ENCODE data around the gene PCAT6. TPM values are rescaled to one million over a fixed set of nuclear protein-coding genes. Genes with fewer than 3 reads are reported as not detected.

The PCAT6 gene
- total RNA-seq, 1 experiment from 2014 or later, result 0.26 TPM

DNA sequence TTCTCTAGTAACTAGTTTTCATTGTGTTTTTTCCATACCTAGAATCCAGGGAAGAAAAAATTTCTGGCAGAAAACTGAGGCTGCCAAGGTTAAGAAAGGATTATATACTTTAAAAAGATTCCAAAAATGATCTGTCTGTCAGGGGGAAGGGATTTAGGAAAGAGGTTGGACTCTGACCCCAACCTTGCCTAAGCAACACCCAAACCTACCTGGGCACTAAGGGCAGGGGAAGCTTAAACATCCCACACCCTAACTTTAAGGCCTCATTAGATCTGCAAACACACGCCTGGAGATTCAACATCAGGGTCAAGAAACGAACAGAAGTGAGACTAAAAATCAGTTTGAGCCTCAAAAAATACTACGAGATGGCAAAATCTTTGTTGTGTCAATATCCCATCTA is 22.0 kb upstream of the PCAT6 start:
- Histone ChIP-seq H3K9me3 (ENCODE audit: low read length) (no peaks in the 10 kb centered on the region), H3K4me3 (ENCODE audit: low read length) (no peak overlapping the region), H3K27ac (ENCODE audit: low read length) (no peak overlapping the region), H3K4me1 (ENCODE audit: insufficient read depth, low read length) (no peaks in the 10 kb centered on the region), H2AFZ (ENCODE audit: low read length) (no peak overlapping the region), H3K79me2 (ENCODE audit: low read length) (peaks cover 85% of the 10 kb centered on the region), H3K9ac (ENCODE audit: low read length) (no peak overlapping the region), H3K9me2 (replicated peaks; ENCODE audit: low read length) (no peaks in the 10 kb centered on the region), H3F3A (ENCODE audit: low read length, unreplicated experiment) (no peaks in the 10 kb centered on the region), H3K27me3 (ENCODE audit: low read length) (no peaks in the 10 kb centered on the region), H3K36me3 (ENCODE audit: low read depth, low read length) (no peaks in the 10 kb centered on the region), H4K20me1 (ENCODE audit: low read length) (peaks cover 11% of the 10 kb centered on the region; the same call in 1 of the 2 replicates), H3K4me2 (ENCODE audit: low read length) (no peak overlapping the region)
- TF ChIP-seq CTCF (conservative IDR thresholded peaks at IDR 0.05; ENCODE audit: low read depth, low read length) (no peak), EZH2 (IDR thresholded peaks at IDR 0.05; ENCODE audit: low read length, unreplicated experiment) (no peak), EZH2phosphoT487 (IDR thresholded peaks at IDR 0.05; ENCODE audit: borderline replicate concordance, low read length) (no peak)
- BruUV-seq (replicated peaks), result no TSS peak
- ATAC-seq (no peak), DNase-seq (no peak)
- intact Hi-C loops (cut with micrococcal nuclease), result no loop called here
- ChIA-PET CTCF (no interaction called here), POLR2A (ENCODE audit: unreplicated experiment) (no interaction called here)

DNA sequence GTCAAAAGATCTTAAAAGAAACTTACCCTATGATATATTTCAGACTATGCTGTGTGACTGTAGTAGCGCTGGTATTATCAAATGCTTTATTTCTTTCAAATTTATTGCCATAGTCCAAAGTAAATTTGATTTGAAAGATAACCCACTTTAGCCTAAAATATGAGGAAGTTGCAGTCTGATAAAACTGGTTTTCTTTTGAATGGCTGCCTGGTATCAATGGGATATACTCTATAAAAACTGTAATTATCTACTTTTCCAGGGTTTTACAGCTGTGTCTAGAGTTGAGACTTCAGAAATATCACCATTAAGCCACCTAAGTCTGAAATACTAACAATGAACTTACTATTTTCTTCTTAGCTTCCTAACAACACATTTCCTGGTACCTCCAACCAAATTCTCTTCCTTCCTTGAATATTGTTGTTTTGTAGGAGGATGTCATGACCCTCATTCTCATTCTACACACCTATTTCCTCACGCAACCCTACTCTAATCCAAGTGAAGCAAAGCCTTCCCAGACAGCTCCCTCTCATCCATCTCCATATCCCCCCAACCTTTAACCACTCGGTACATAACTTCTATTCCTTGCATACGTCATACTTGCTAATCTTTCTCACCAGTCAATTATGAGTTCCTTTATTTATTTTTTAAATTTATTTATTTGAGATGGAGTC is 19.5 kb upstream of the PCAT6 start:
- no peak for TF ChIP-seq EZH2 (IDR thresholded peaks at IDR 0.05; ENCODE audit: low read length, unreplicated experiment)
- no peak for TF ChIP-seq EZH2phosphoT487 (IDR thresholded peaks at IDR 0.05; ENCODE audit: borderline replicate concordance, low read length)
- TF ChIP-seq CTCF (conservative IDR thresholded peaks at IDR 0.05; ENCODE audit: low read depth, low read length), result no peak
- ATAC-seq, result no peak

GRCh38 chr1:202794051-202794740 is 16.6 kb upstream of the PCAT6 start:
- POLR2A ChIA-PET (ENCODE audit: unreplicated experiment), result no interaction called here

More for the DNA sequence above, 19.5 kb upstream of the PCAT6 start:
- Histone ChIP-seq H3K4me3 (ENCODE audit: low read length) (no peak overlapping the region), H4K20me1 (ENCODE audit: low read length) (peaks cover 13% of the 10 kb centered on the region), H3F3A (ENCODE audit: low read length, unreplicated experiment) (no peaks in the 10 kb centered on the region), H3K27ac (ENCODE audit: low read length) (no peak overlapping the region), H3K4me2 (ENCODE audit: low read length) (no peak overlapping the region), H3K4me1 (ENCODE audit: insufficient read depth, low read length) (no peaks in the 10 kb centered on the region), H3K9me3 (ENCODE audit: low read length) (no peaks in the 10 kb centered on the region), H3K9ac (ENCODE audit: low read length) (no peak overlapping the region), H3K36me3 (ENCODE audit: low read depth, low read length) (no peaks in the 10 kb centered on the region), H2AFZ (ENCODE audit: low read length) (no peak overlapping the region), H3K27me3 (ENCODE audit: low read length) (no peaks in the 10 kb centered on the region), H3K79me2 (ENCODE audit: low read length) (peaks cover 86% of the 10 kb centered on the region), H3K9me2 (replicated peaks; ENCODE audit: low read length) (no peaks in the 10 kb centered on the region)
- intact Hi-C loops (cut with micrococcal nuclease), result no loop called here
- POLR2A ChIA-PET (ENCODE audit: unreplicated experiment), result no interaction called here
- no TSS peak for BruUV-seq (replicated peaks)
- CTCF ChIA-PET, result no interaction called here
- no peak for DNase-seq

More at GRCh38 chr1:202794051-202794740, 16.6 kb upstream of the PCAT6 start:
- H4K20me1 ChIP-seq (ENCODE audit: low read length), result peaks cover 19% of the 10 kb centered on the region
- BruUV-seq (replicated peaks), result no TSS peak
- no peak for TF ChIP-seq EZH2 (IDR thresholded peaks at IDR 0.05; ENCODE audit: low read length, unreplicated experiment)
- TF ChIP-seq CTCF (conservative IDR thresholded peaks at IDR 0.05; ENCODE audit: low read depth, low read length), result no peak
- no peak for TF ChIP-seq EZH2phosphoT487 (IDR thresholded peaks at IDR 0.05; ENCODE audit: borderline replicate concordance, low read length)
- CTCF ChIA-PET, result interaction anchor here (0.6 kb wide), 1 partner anchor 35 kb away, joined by 6 read pairs; no protein-coding TSS in a partner anchor
- H2AFZ ChIP-seq (ENCODE audit: low read length), result no peak overlapping the region
- H3K36me3 ChIP-seq (ENCODE audit: low read depth, low read length), result no peaks in the 10 kb centered on the region
- no peak overlapping the region for H3K27ac ChIP-seq (ENCODE audit: low read length)
- H3K9me2 ChIP-seq (replicated peaks; ENCODE audit: low read length), result no peaks in the 10 kb centered on the region
- peaks cover 85% of the 10 kb centered on the region for H3K79me2 ChIP-seq (ENCODE audit: low read length)
- intact Hi-C loops (cut with micrococcal nuclease), result no loop called here
- H3F3A ChIP-seq (ENCODE audit: low read length, unreplicated experiment), result no peaks in the 10 kb centered on the region
- ATAC-seq, result no peak
- H3K4me3 ChIP-seq (ENCODE audit: low read length), result no peak overlapping the region
- H3K27me3 ChIP-seq (ENCODE audit: low read length), result no peaks in the 10 kb centered on the region
- no peaks in the 10 kb centered on the region for H3K9me3 ChIP-seq (ENCODE audit: low read length)
- H3K4me1 ChIP-seq (ENCODE audit: insufficient read depth, low read length), result no peaks in the 10 kb centered on the region
- no peak overlapping the region for H3K9ac ChIP-seq (ENCODE audit: low read length)
- no peak overlapping the region for H3K4me2 ChIP-seq (ENCODE audit: low read length)
- DNase-seq, result no peak

Measured in PC-3 (cell line).